HG02870 (cell line): ENCODE measurements around the gene TICRR.
"Not testable (repeated sequence)": the region's sequence is repeated elsewhere in the genome, so short reads cannot be mapped to it uniquely, and the experiment has no call there.

Experiments
- ATAC-seq: cut with Tn5 transposase; IDR thresholded peaks from one replicate; pipeline ENCODE4 v1.9.1; 2021; ENCODE audit warnings: mild to moderate bottlenecking, moderate library complexity; ENCODE audit not compliant: unreplicated experiment

The TICRR gene

GRCh38 chr15:89575146-89575655, at the start of gene TICRR:
Gene TICRR (plus strand): TSS chr15:89575469. CDS start chr15:89575587, 118 bp downstream.
- ATAC-seq = peak; percentile 95

GRCh38 chr15:89526181-89526580, 49.1 kb upstream of the TICRR start:
- ATAC-seq = no peak

- ATAC-seq = no peak
Observed at GRCh38 chr15:89526601-89527441, 48.4 kb upstream of the TICRR start.

GRCh38 chr15:89528757-89529352, 46.4 kb upstream of the TICRR start:
- ATAC-seq = no peak

- ATAC-seq = no peak
Observed at GRCh38 chr15:89530976-89531375, 44.3 kb upstream of the TICRR start.

- ATAC-seq = no peak
Observed at GRCh38 chr15:89531796-89532537, 43.3 kb upstream of the TICRR start.

GRCh38 chr15:89533861-89534544, 41.3 kb upstream of the TICRR start:
- ATAC-seq = no peak

- ATAC-seq = no peak
Observed at GRCh38 chr15:89539027-89539426, 36.2 kb upstream of the TICRR start.

- ATAC-seq = no peak
Observed at GRCh38 chr15:89542369-89542768, 32.9 kb upstream of the TICRR start.

- no peak for ATAC-seq
Observed at GRCh38 chr15:89543389-89543788, 31.9 kb upstream of the TICRR start.

GRCh38 chr15:89549138-89549537, 26.1 kb upstream of the TICRR start:
- not testable (repeated sequence) for ATAC-seq

GRCh38 chr15:89550427-89550826, 24.8 kb upstream of the TICRR start:
- ATAC-seq = no peak

- peak; percentile 85 for ATAC-seq
Observed at GRCh38 chr15:89551550-89551949, 23.7 kb upstream of the TICRR start.

GRCh38 chr15:89553632-89554031, 21.6 kb upstream of the TICRR start:
- no peak for ATAC-seq

- ATAC-seq = no peak
Observed at GRCh38 chr15:89554247-89554646, 21.0 kb upstream of the TICRR start.

GRCh38 chr15:89555768-89556167, 19.5 kb upstream of the TICRR start:
- ATAC-seq = no peak

GRCh38 chr15:89556413-89557262, 18.6 kb upstream of the TICRR start:
- no peak for ATAC-seq

- no peak for ATAC-seq
Observed at GRCh38 chr15:89559769-89560264, 15.5 kb upstream of the TICRR start.

GRCh38 chr15:89566181-89566580, 9.1 kb upstream of the TICRR start:
- ATAC-seq = no peak
